NT2/D1 (cell line): Measurements from ENCODE around the gene FCRLB.

Experiments
- SUZ12 ChIP-seq: IDR thresholded peaks from 2 replicates; pipeline ENCODE4 v1.6.1; 2011; ENCODE audit not compliant: insufficient read length, insufficient read depth; ENCODE audit errors: extremely low read depth
- YY1 ChIP-seq: IDR thresholded peaks from 2 replicates; pipeline ENCODE4 v1.6.1; 2011; ENCODE audit not compliant: insufficient read length, insufficient read depth
- ZNF274 ChIP-seq: IDR thresholded peaks from 2 replicates; pipeline ENCODE4 v1.6.1; 2011; ENCODE audit warnings: mild to moderate bottlenecking, low read depth, low read length

DNA sequence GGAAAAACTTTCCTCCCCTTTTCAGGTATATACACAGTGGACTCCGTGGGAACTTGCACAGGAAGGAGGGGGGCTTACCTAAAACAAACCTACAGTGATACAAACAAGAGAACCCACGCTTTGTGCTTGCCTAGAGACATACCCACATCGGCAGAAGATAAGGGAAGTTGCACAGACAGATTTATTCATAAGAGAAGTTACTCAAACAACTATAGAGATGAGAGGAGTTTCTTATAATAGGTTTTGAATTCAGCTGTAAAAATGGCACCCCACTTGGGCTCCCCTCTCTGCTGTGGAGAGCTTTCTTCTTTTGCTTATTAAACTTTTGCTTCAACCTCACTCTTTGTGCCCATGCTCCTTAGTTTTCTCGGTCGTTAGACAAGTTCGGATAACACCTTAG lies 26.5 kb downstream of the FCRLB start:
- no peak for TF ChIP-seq SUZ12
- no peak for TF ChIP-seq ZNF274
- no peak for TF ChIP-seq YY1
